H1 (cell line): ENCODE results near the gene DMXL2.

Experiments used
- EZH2 ChIP-seq: fragments of 200-600 bp; sonication (generic); IDR thresholded peaks from 2 replicates; pipeline ENCODE4 v1.7.1; 2012; ENCODE audit warnings: low read depth, mild to moderate bottlenecking, moderate library complexity, low read length, inconsistent platforms; ENCODE audit not compliant: severe bottlenecking
- GABPA ChIP-seq: IDR thresholded peaks from 2 replicates; pipeline ENCODE4 v1.6.1; 2011; ENCODE audit warnings: mild to moderate bottlenecking, low read length, moderate library complexity, borderline replicate concordance; ENCODE audit not compliant: insufficient read depth
- HDAC2 ChIP-seq, 2 experiments: fragments of 300-600 bp in 1 of 2; sonication (generic) in 1 of 2; IDR thresholded peaks; 2 replicates each; pipeline ENCODE4 v1.6.1; 2011 to 2012; ENCODE audit warnings: low read depth in 2 of 2, low read length in 2 of 2, mild to moderate bottlenecking in 2 of 2, moderate library complexity in 2 of 2, borderline replicate concordance in 1 of 2, inconsistent platforms in 1 of 2
- PHF8 ChIP-seq: fragments of 200-600 bp; sonication (generic); conservative IDR thresholded peaks from 2 replicates; pipeline ENCODE4 v1.7.1; 2012; ENCODE audit warnings: low read depth, mild to moderate bottlenecking, inconsistent platforms, low read length, moderate library complexity
- POLR2AphosphoS5 ChIP-seq: IDR thresholded peaks from 2 replicates; pipeline ENCODE4 v1.6.1; 2011; ENCODE audit warnings: low read depth, low read length
- POU5F1 ChIP-seq: IDR thresholded peaks from 2 replicates; pipeline ENCODE4 v1.6.1; 2011; ENCODE audit warnings: low read depth, mild to moderate bottlenecking, low read length, moderate library complexity
- RFX5 ChIP-seq: IDR thresholded peaks from 2 replicates; pipeline ENCODE4 v1.6.1; 2011; ENCODE audit warnings: low read depth, low read length, improper control_type of control experiment, borderline replicate concordance
- SP1 ChIP-seq: IDR thresholded peaks from 2 replicates; pipeline ENCODE4 v1.6.1; 2011; ENCODE audit warnings: low read depth, low read length
- YY1 ChIP-seq: IDR thresholded peaks from 2 replicates; pipeline ENCODE4 v1.6.1; 2011; ENCODE audit warnings: low read depth, mild to moderate bottlenecking, low read length
- TF ChIP-seq, protein P1 (sequence below): IDR thresholded peaks from 2 replicates; pipeline ENCODE4 v1.6.1; 2012; ENCODE audit warnings: low read length, inconsistent platforms
- TF ChIP-seq, protein P2 (sequence below), 3 experiments: IDR thresholded peaks; 1 replicate in 2 of 3; 2 replicates in 1 of 3; pipeline versions ENCODE4 v1.5.1 to v1.6.1; 2011; ENCODE audit warnings: low read length in 3 of 3, mild to moderate bottlenecking in 3 of 3, inconsistent platforms in 2 of 3, low read depth in 1 of 3, moderate library complexity in 1 of 3; ENCODE audit not compliant: insufficient read depth in 1 of 3; ENCODE audit errors: control extremely low read depth in 1 of 3

DNA sequence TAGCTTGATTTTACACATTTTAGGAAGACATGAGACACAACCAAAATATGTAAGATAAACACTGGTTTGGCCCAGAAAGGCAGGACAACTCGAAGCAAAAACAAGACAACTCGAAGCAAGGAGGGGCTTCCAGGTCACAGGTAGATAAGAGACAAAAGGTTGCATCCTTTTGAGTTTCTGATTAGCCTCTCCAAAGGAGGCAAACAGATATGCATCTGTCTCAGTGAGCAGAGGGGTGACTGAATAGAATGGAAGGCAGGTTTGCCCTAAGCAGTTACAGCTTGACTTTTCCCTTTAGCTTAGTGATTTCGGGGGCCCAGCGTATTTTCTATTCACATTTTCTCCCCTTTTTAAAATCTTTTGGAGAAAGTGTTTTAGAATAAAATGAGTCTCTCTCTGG is 206.4 kb downstream of the DMXL2 start:
- TF ChIP-seq, protein P1, sequence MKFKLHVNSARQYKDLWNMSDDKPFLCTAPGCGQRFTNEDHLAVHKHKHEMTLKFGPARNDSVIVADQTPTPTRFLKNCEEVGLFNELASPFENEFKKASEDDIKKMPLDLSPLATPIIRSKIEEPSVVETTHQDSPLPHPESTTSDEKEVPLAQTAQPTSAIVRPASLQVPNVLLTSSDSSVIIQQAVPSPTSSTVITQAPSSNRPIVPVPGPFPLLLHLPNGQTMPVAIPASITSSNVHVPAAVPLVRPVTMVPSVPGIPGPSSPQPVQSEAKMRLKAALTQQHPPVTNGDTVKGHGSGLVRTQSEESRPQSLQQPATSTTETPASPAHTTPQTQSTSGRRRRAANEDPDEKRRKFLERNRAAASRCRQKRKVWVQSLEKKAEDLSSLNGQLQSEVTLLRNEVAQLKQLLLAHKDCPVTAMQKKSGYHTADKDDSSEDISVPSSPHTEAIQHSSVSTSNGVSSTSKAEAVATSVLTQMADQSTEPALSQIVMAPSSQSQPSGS = no peak
- TF ChIP-seq, protein P2, sequence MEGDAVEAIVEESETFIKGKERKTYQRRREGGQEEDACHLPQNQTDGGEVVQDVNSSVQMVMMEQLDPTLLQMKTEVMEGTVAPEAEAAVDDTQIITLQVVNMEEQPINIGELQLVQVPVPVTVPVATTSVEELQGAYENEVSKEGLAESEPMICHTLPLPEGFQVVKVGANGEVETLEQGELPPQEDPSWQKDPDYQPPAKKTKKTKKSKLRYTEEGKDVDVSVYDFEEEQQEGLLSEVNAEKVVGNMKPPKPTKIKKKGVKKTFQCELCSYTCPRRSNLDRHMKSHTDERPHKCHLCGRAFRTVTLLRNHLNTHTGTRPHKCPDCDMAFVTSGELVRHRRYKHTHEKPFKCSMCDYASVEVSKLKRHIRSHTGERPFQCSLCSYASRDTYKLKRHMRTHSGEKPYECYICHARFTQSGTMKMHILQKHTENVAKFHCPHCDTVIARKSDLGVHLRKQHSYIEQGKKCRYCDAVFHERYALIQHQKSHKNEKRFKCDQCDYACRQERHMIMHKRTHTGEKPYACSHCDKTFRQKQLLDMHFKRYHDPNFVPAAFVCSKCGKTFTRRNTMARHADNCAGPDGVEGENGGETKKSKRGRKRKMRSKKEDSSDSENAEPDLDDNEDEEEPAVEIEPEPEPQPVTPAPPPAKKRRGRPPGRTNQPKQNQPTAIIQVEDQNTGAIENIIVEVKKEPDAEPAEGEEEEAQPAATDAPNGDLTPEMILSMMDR (IDR thresholded peaks at IDR 0.05; ENCODE audit: control extremely low read depth in 1 of 3, insufficient read depth in 1 of 3, low read depth in 1 of 3, low read length in 3 of 3) = no peak
- TF ChIP-seq YY1 = no peak
- TF ChIP-seq POLR2AphosphoS5 = no peak
- TF ChIP-seq POU5F1 = no peak
- no peak for TF ChIP-seq SP1
- no peak for TF ChIP-seq PHF8
- TF ChIP-seq EZH2 = no peak
- no peak for TF ChIP-seq RFX5
- no peak for TF ChIP-seq GABPA
- TF ChIP-seq HDAC2 (IDR thresholded peaks at IDR 0.05; ENCODE audit: borderline replicate concordance in 1 of 2, low read depth in 2 of 2, low read length in 2 of 2) = no peak
